ENCODE measurements around the gene AKIRIN1. TPM values are rescaled to one million over a fixed set of nuclear protein-coding genes. Genes with fewer than 3 reads are reported as not detected.

AKIRIN1 gene
- total RNA-seq, 1 donor from 2014 or later = 152 TPM

- DNase-seq (ENCODE audit: low read depth) (no peak), FAIRE-seq (no peak)
- Histone ChIP-seq H3K27ac (ENCODE audit: low read depth, low read length) (peak overlapping the region; percentile 63), H4K20me1 (ENCODE audit: insufficient read depth, low read length) (no peaks in the 10 kb centered on the region), H3K9me3 (ENCODE audit: insufficient read depth, low read depth, low read length) (no peaks in the 10 kb centered on the region), H3K79me2 (ENCODE audit: insufficient read depth, low read length) (no peaks in the 10 kb centered on the region), H3K9ac (ENCODE audit: low read length) (peak overlapping the region; percentile 29), H3K4me2 (ENCODE audit: low read length) (peak overlapping the region; percentile 37), H3K27me3 (ENCODE audit: insufficient read depth, low read length) (no peaks in the 10 kb centered on the region), H2AFZ (ENCODE audit: low read depth, low read length) (no peak overlapping the region), H3K4me1 (ENCODE audit: insufficient read depth, low read length) (peaks cover 15% of the 10 kb centered on the region), H3K4me3 (ENCODE audit: insufficient read depth, low read depth, low read length) (no peak overlapping the region), H3K36me3 (ENCODE audit: insufficient read depth, low read length) (no peaks in the 10 kb centered on the region)
- H3K27me3 Mint-ChIP-seq (ENCODE audit: low read depth, unreplicated experiment) = no peaks in the 10 kb centered on the region
- peaks cover 17% of the 10 kb centered on the region for H3K36me3 Mint-ChIP-seq (ENCODE audit: low read depth, unreplicated experiment)
- H3K27ac Mint-ChIP-seq (ENCODE audit: unreplicated experiment) = peak overlapping the region; percentile 86
- H3K4me3 Mint-ChIP-seq (ENCODE audit: unreplicated experiment) = peak overlapping the region; percentile 8
- peaks cover 18% of the 10 kb centered on the region for H3K4me1 Mint-ChIP-seq (ENCODE audit: low read depth, unreplicated experiment)
- no peaks in the 10 kb centered on the region for H3K9me3 Mint-ChIP-seq (ENCODE audit: unreplicated experiment)
- no peak for TF ChIP-seq EZH2 (IDR thresholded peaks at IDR 0.05; ENCODE audit: insufficient read depth, low read length)
- no peak for TF ChIP-seq CTCF (IDR thresholded peaks at IDR 0.05; ENCODE audit: insufficient read depth, low read depth, low read length)
Observed at GRCh38 chr1:39046613-39047210, 55.6 kb downstream of the AKIRIN1 start.

GRCh38 chr1:39047374-39048229, 56.5 kb downstream of the AKIRIN1 start:
- FAIRE-seq (peak; percentile 26), DNase-seq (ENCODE audit: low read depth) (peak; percentile 96)
- H3K4me3 ChIP-seq (ENCODE audit: insufficient read depth, low read depth, low read length) = no peak overlapping the region
- no peaks in the 10 kb centered on the region for H3K79me2 ChIP-seq (ENCODE audit: insufficient read depth, low read length)
- H3K36me3 ChIP-seq (ENCODE audit: insufficient read depth, low read length) = no peaks in the 10 kb centered on the region
- H3K27me3 ChIP-seq (ENCODE audit: insufficient read depth, low read length) = no peaks in the 10 kb centered on the region
- Mint-ChIP-seq H3K4me3 (ENCODE audit: unreplicated experiment) (no peak overlapping the region), H3K27ac (ENCODE audit: unreplicated experiment) (peak overlapping the region; percentile 86), H3K36me3 (ENCODE audit: low read depth, unreplicated experiment) (peaks cover 14% of the 10 kb centered on the region), H3K27me3 (ENCODE audit: low read depth, unreplicated experiment) (no peaks in the 10 kb centered on the region), H3K4me1 (ENCODE audit: low read depth, unreplicated experiment) (peaks cover 22% of the 10 kb centered on the region), H3K9me3 (ENCODE audit: unreplicated experiment) (no peaks in the 10 kb centered on the region)
- H3K4me1 ChIP-seq (ENCODE audit: insufficient read depth, low read length) = peaks cover 15% of the 10 kb centered on the region
- H3K4me2 ChIP-seq (ENCODE audit: low read length) = peak overlapping the region; percentile 37
- peak overlapping the region; percentile 29 for H3K9ac ChIP-seq (ENCODE audit: low read length)
- H3K9me3 ChIP-seq (ENCODE audit: insufficient read depth, low read depth, low read length) = no peaks in the 10 kb centered on the region
- no peaks in the 10 kb centered on the region for H4K20me1 ChIP-seq (ENCODE audit: insufficient read depth, low read length)
- no peak overlapping the region for H2AFZ ChIP-seq (ENCODE audit: low read depth, low read length)
- peak overlapping the region; percentile 63 for H3K27ac ChIP-seq (ENCODE audit: low read depth, low read length)
- TF ChIP-seq EZH2 (IDR thresholded peaks at IDR 0.05; ENCODE audit: insufficient read depth, low read length) (no peak), CTCF (IDR thresholded peaks at IDR 0.05; ENCODE audit: insufficient read depth, low read depth, low read length) (no peak)
